PFSK-1 (cell line): ENCODE results near the gene TMEM53.

Source experiments
- FOXP2 ChIP-seq: optimal IDR thresholded peaks from 2 replicates; pipeline ENCODE3; 2011; ENCODE audit warnings: borderline replicate concordance, control low read depth, inconsistent platforms; ENCODE audit not compliant: insufficient read depth; ENCODE audit errors: extremely low read length, extremely low read depth
- POLR2AphosphoS5 ChIP-seq: IDR thresholded peaks from 2 replicates; pipeline ENCODE4 v1.6.1; 2012; ENCODE audit warnings: low read depth, mild to moderate bottlenecking, control low read depth, low read length, moderate library complexity
- REST ChIP-seq, 2 experiments: IDR thresholded peaks; 2 replicates each; pipeline versions ENCODE4 v1.6.1 to v1.8.0; 2011 to 2012; ENCODE audit warnings: low read depth in 2 of 2, low read length in 2 of 2, control low read depth in 1 of 2, inconsistent platforms in 1 of 2, mild to moderate bottlenecking in 1 of 2, moderate library complexity in 1 of 2; ENCODE audit not compliant: insufficient read depth in 1 of 2
- SIN3A ChIP-seq: IDR thresholded peaks from 2 replicates; pipeline ENCODE4 v1.6.1; 2012; ENCODE audit warnings: mild to moderate bottlenecking, low read length, moderate library complexity, borderline replicate concordance; ENCODE audit not compliant: insufficient read depth
- TAF1 ChIP-seq: IDR thresholded peaks from 2 replicates; pipeline ENCODE4 v1.6.1; 2012; ENCODE audit warnings: low read length, control low read depth, borderline replicate concordance; ENCODE audit not compliant: insufficient read depth

Gene TMEM53

DNA sequence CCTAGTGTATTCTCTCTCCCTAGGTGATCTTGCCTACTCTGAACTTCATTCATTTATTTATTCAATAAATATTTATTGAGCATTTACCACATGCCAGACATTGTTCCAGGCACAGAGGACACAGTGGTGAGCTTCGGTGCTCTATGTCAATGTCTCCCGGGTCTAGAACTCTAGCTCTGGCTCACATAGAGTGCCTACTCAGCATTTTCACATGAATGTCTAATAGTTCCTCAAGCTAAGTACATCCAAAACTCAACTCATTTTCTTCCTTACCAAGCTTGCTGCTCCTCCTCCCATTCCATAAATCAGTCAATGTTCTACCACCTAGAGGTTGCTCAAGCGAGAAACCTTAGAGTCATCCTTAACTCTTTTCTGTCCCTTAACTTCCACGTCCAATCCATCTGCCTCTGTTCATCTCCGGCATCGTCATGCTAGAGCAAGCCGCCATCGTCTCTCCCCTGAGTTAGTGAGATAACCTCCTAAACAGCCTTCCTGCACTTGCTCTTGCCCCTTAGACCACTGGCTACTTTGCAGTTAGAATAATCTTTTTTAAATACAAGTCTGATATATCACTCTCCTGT is 67.5 kb downstream of the TMEM53 start:
- TF ChIP-seq SIN3A (no peak), POLR2AphosphoS5 (no peak), REST (IDR thresholded peaks at IDR 0.05; ENCODE audit: insufficient read depth in 1 of 2, low read depth in 2 of 2, low read length in 2 of 2) (no peak), TAF1 (no peak), FOXP2 (no peak)

GRCh38 chr1:44605914-44606615 is 68.2 kb downstream of the TMEM53 start:
- TF ChIP-seq TAF1, result no peak
- TF ChIP-seq REST (IDR thresholded peaks at IDR 0.05; ENCODE audit: insufficient read depth in 1 of 2, low read depth in 2 of 2, low read length in 2 of 2), result no peak
- TF ChIP-seq FOXP2, result no peak
- no peak for TF ChIP-seq SIN3A
- TF ChIP-seq POLR2AphosphoS5, result no peak

- no peak for TF ChIP-seq TAF1
- TF ChIP-seq REST (IDR thresholded peaks at IDR 0.05; ENCODE audit: insufficient read depth in 1 of 2, low read depth in 2 of 2, low read length in 2 of 2), result no peak
- TF ChIP-seq SIN3A, result no peak
- TF ChIP-seq FOXP2, result no peak
- no peak for TF ChIP-seq POLR2AphosphoS5
Measured at GRCh38 chr1:44604157-44604955, 69.9 kb downstream of the TMEM53 start.

GRCh38 chr1:44603718-44604117 is 70.6 kb downstream of the TMEM53 start:
- TF ChIP-seq POLR2AphosphoS5 (no peak), SIN3A (no peak), TAF1 (no peak), REST (IDR thresholded peaks at IDR 0.05; ENCODE audit: insufficient read depth in 1 of 2, low read depth in 2 of 2, low read length in 2 of 2) (no peak), FOXP2 (no peak)
